ENCODE measurements around the gene PRSS16.

Gene PRSS16

GRCh38 chr6:27297857-27298730 lies 50.6 kb downstream of the PRSS16 start:
- POLR2A ChIA-PET (ENCODE audit: low non-redundant PET) = no interaction called here
- CTCF ChIA-PET = interaction anchor here (1.2 kb wide), 1 partner anchor 14 kb away, joined by 3 read pairs; no protein-coding TSS in a partner anchor

GRCh38 chr6:27303613-27304272 lies 56.2 kb downstream of the PRSS16 start:
- DNase-seq (ENCODE audit: low spot score) = no peak
- no peak overlapping the region for H3K27ac ChIP-seq
- CTCF ChIA-PET = interaction anchor here (2.1 kb wide), 1 partner anchor 9 kb away, joined by 5 read pairs; the partner anchor contains the start of gene POM121L2
- POLR2A ChIA-PET (ENCODE audit: low non-redundant PET) = interaction anchor here (0.6 kb wide), 1 partner anchor 25 kb away, joined by 3 read pairs; no protein-coding TSS in a partner anchor
- no peak for TF ChIP-seq CTCF (conservative IDR thresholded peaks at IDR 0.05; ENCODE audit: low read depth)

More at GRCh38 chr6:27297857-27298730, 50.6 kb downstream of the PRSS16 start:
- no peak overlapping the region for H3K27ac ChIP-seq
- TF ChIP-seq CTCF (conservative IDR thresholded peaks at IDR 0.05; ENCODE audit: low read depth) = no peak
- no peak for DNase-seq (ENCODE audit: low spot score)

Measured in RWPE1 (cell line).